Loucy (cell line): ENCODE results near the gene ARIH2.

Experiments
- H2AFZ ChIP-seq: fragments of 200-600 bp; sonication (generic); 2 replicates; pipeline ENCODE4 v1.6.0; 2016; ENCODE audit warnings: antibody characterized with exemption, mild to moderate bottlenecking, low read length, moderate library complexity
- H3F3A ChIP-seq: fragments of 200-600 bp; 2 replicates; pipeline ENCODE4 v1.6.0; 2016; ENCODE audit warnings: antibody characterized with exemption, low read depth, mild to moderate bottlenecking
- H3K27me3 ChIP-seq: fragments of 200-600 bp; sonication (generic); 2 replicates; pipeline ENCODE4 v1.6.1; 2014; ENCODE audit warnings: low read length, mild to moderate bottlenecking; ENCODE audit not compliant: insufficient read depth, poor library complexity, severe bottlenecking
- H3K36me3 ChIP-seq: fragments of 200-600 bp; sonication (generic); 2 replicates; pipeline ENCODE4 v1.6.1; 2016; ENCODE audit warnings: low read length; ENCODE audit not compliant: insufficient read depth
- H3K4me1 ChIP-seq: fragments of 200-600 bp; sonication (generic); 2 replicates; pipeline ENCODE4 v1.5.1; 2014; ENCODE audit warnings: low read length, mild to moderate bottlenecking; ENCODE audit not compliant: insufficient read depth, poor library complexity, severe bottlenecking
- H3K4me2 ChIP-seq: fragments of 200-600 bp; sonication (generic); 2 replicates; pipeline ENCODE4 v1.6.0; 2014; ENCODE audit warnings: antibody characterized with exemption, low read length, low read depth, mild to moderate bottlenecking; ENCODE audit not compliant: poor library complexity, severe bottlenecking
- H3K4me3 ChIP-seq: fragments of 200-600 bp; sonication (generic); 2 replicates; pipeline ENCODE4 v1.5.1; 2014; ENCODE audit warnings: low read length, mild to moderate bottlenecking, mixed read lengths; ENCODE audit not compliant: poor library complexity, severe bottlenecking
- H3K79me2 ChIP-seq: fragments of 200-600 bp; sonication (generic); 2 replicates; pipeline ENCODE4 v1.6.1; 2014; ENCODE audit warnings: low read length; ENCODE audit not compliant: insufficient read depth
- H3K9ac ChIP-seq: fragments of 200-600 bp; sonication (generic); 2 replicates; pipeline ENCODE4 v1.6.0; 2014; ENCODE audit warnings: mild to moderate bottlenecking, low read depth, low read length, moderate library complexity; ENCODE audit not compliant: poor library complexity, severe bottlenecking
- H3K9me2 ChIP-seq: fragments of 200-600 bp; sonication (generic); replicated peaks from 2 replicates; pipeline ENCODE4 v1.6.1; 2016; ENCODE audit warnings: low read depth, low read length, mixed read lengths
- H3K9me3 ChIP-seq: fragments of 200-600 bp; sonication (generic); 2 replicates; pipeline ENCODE4 v1.6.1; 2014; ENCODE audit warnings: mild to moderate bottlenecking, antibody characterized with exemption, low read length, low read depth; ENCODE audit not compliant: insufficient read depth
- H4K20me1 ChIP-seq: fragments of 200-600 bp; sonication (generic); 2 replicates; pipeline ENCODE4 v1.6.0; 2014; ENCODE audit warnings: antibody characterized with exemption, low read length, mild to moderate bottlenecking; ENCODE audit not compliant: insufficient read depth, poor library complexity, severe bottlenecking
- EZH2phosphoT487 ChIP-seq: fragments of 200-600 bp; IDR thresholded peaks from 2 replicates; pipeline ENCODE4 v1.6.1; 2018; ENCODE audit warnings: antibody characterized with exemption, mild to moderate bottlenecking, moderate library complexity, borderline replicate concordance
- TF ChIP-seq, protein P1 (sequence below): fragments of 200-600 bp; sonication (generic); conservative IDR thresholded peaks from 2 replicates; pipeline ENCODE4 v1.5.1; 2014; ENCODE audit warnings: mild to moderate bottlenecking, antibody characterized with exemption, low read length

ARIH2 gene

GRCh38 chr3:48931944-48932580 lies 13.4 kb downstream of the ARIH2 start:
- Histone ChIP-seq H3K79me2 (peaks cover 84% of the 10 kb centered on the region), H3K4me1 (peaks cover 27% of the 10 kb centered on the region), H3K9ac (no peak overlapping the region), H4K20me1 (peaks cover 56% of the 10 kb centered on the region), H3F3A (no peaks in the 10 kb centered on the region), H3K4me3 (no peak overlapping the region), H3K36me3 (peaks cover 37% of the 10 kb centered on the region; the same call in 1 of the 2 replicates), H3K27me3 (no peaks in the 10 kb centered on the region), H3K9me3 (no peaks in the 10 kb centered on the region), H3K9me2 (no peaks in the 10 kb centered on the region), H3K4me2 (no peak overlapping the region), H2AFZ (no peak overlapping the region)
- TF ChIP-seq EZH2phosphoT487: no peak

DNA sequence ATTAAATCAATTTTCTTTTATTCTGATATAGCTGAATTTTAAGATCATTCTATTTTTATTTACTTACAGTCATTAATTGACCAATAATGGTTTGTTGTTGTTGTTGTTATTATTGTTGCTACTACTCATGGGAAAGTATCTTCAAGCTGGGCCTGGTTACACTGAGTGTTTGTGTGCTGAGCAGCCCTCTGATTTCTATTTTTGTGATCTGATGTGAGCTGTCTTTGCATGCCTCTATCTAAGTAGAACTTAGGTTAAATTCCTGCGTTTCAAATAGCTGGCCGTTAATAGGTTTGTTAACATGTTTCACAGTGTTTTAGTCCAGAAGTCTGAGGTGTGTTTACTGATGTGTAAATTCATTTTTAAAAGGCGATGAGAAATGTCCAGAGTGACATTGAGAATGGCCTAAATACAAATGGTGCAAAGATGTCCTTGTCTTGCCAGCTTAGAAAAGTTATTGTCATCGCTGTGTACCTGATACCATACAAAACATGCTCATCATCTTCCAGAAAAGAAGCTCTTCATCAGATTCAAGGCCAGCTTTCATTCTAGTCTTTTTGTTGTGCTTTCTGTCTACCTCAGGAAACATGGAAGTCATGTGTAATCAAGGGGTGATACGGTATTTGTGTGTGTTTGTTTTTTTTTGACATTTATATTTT lies 15.8 kb downstream of the ARIH2 start:
- peaks cover 27% of the 10 kb centered on the region; the same call in 1 of the 2 replicates for H3K36me3 ChIP-seq
- H4K20me1 ChIP-seq: peaks cover 32% of the 10 kb centered on the region
- peaks cover 3% of the 10 kb centered on the region for H3K4me1 ChIP-seq
- no peaks in the 10 kb centered on the region for H3K9me3 ChIP-seq
- H3K9ac ChIP-seq: no peak overlapping the region
- H2AFZ ChIP-seq: no peak overlapping the region
- no peak overlapping the region for H3K4me2 ChIP-seq
- TF ChIP-seq EZH2phosphoT487: no peak
- TF ChIP-seq, protein P1, sequence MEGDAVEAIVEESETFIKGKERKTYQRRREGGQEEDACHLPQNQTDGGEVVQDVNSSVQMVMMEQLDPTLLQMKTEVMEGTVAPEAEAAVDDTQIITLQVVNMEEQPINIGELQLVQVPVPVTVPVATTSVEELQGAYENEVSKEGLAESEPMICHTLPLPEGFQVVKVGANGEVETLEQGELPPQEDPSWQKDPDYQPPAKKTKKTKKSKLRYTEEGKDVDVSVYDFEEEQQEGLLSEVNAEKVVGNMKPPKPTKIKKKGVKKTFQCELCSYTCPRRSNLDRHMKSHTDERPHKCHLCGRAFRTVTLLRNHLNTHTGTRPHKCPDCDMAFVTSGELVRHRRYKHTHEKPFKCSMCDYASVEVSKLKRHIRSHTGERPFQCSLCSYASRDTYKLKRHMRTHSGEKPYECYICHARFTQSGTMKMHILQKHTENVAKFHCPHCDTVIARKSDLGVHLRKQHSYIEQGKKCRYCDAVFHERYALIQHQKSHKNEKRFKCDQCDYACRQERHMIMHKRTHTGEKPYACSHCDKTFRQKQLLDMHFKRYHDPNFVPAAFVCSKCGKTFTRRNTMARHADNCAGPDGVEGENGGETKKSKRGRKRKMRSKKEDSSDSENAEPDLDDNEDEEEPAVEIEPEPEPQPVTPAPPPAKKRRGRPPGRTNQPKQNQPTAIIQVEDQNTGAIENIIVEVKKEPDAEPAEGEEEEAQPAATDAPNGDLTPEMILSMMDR: no peak
- no peaks in the 10 kb centered on the region for H3K27me3 ChIP-seq
- no peaks in the 10 kb centered on the region for H3F3A ChIP-seq
- no peak overlapping the region for H3K4me3 ChIP-seq
- H3K79me2 ChIP-seq: peaks cover 71% of the 10 kb centered on the region
- no peaks in the 10 kb centered on the region for H3K9me2 ChIP-seq

GRCh38 chr3:48935530-48935929 lies 16.9 kb downstream of the ARIH2 start:
- Histone ChIP-seq H3K9me2 (no peaks in the 10 kb centered on the region), H3K79me2 (peaks cover 62% of the 10 kb centered on the region), H3K9ac (no peak overlapping the region), H3K9me3 (no peaks in the 10 kb centered on the region), H3F3A (no peaks in the 10 kb centered on the region), H3K36me3 (peaks cover 27% of the 10 kb centered on the region; the same call in 1 of the 2 replicates), H3K4me2 (no peak overlapping the region), H4K20me1 (peaks cover 26% of the 10 kb centered on the region), H3K4me1 (no peaks in the 10 kb centered on the region), H2AFZ (no peak overlapping the region), H3K4me3 (no peak overlapping the region), H3K27me3 (no peaks in the 10 kb centered on the region)
- TF ChIP-seq, protein P1: no peak
- no peak for TF ChIP-seq EZH2phosphoT487
